ENCODE data around the gene ORAI3. TPM values are rescaled to one million over a fixed set of nuclear protein-coding genes. Genes with fewer than 3 reads are reported as not detected.

ORAI3 gene
- total RNA-seq, 1 experiment from 2014 or later: 9.0 TPM

- BruUV-seq (replicated peaks): no TSS peak
These were observed 32.1 kb downstream of the ORAI3 start for GRCh38 chr16:30980959-30981358.

More at GRCh38 chr16:30980959-30981358, 32.1 kb downstream of the ORAI3 start:
- ChIA-PET CTCF (no interaction called here), RAD21 (ENCODE audit: low non-redundant PET in 1 of 2, low total read pairs in 2 of 2, uncharacterized antibody in 2 of 2, unreplicated experiment in 2 of 2) (no interaction called here), POLR2A (no interaction called here)
- intact Hi-C loops (cut with micrococcal nuclease): loop anchor here (10.0 kb wide), 1 partner anchor 714 kb away; no protein-coding TSS in a partner anchor
- Histone ChIP-seq H3K4me1 (ENCODE audit: control insufficient read depth in 1 of 2, insufficient read depth in 2 of 2, low read length in 2 of 2) (peaks cover 0 to 13% of the 10 kb centered on the region in 2 experiments; a peak in 3 of 4 replicates), H4K20me1 (ENCODE audit: insufficient read depth) (no peaks in the 10 kb centered on the region), H3K4me3 (replicated peaks in 1 of 2; ENCODE audit: low read depth in 1 of 2, low read length in 2 of 2) (no peak overlapping the region), H3K36me3 (ENCODE audit: control insufficient read depth in 1 of 2, insufficient read depth in 2 of 2, low read length in 2 of 2) (peaks cover 6 to 24% of the 10 kb centered on the region in 2 experiments; a peak in 3 of 4 replicates), H3K9me3 (ENCODE audit: control insufficient read depth in 1 of 2, insufficient read depth in 1 of 2, low read depth in 1 of 2, low read length in 2 of 2) (no peaks in the 10 kb centered on the region), H3K9me2 (ENCODE audit: insufficient read depth) (no peaks in the 10 kb centered on the region), H3K79me2 (ENCODE audit: insufficient read depth, low read length) (peaks cover 3% of the 10 kb centered on the region; the same call in 1 of the 2 replicates), H3K27ac (ENCODE audit: low read depth, low read length) (no peak overlapping the region), H3K27me3 (ENCODE audit: insufficient read depth, low read length) (no peaks in the 10 kb centered on the region), H2AFZ (ENCODE audit: low read depth, low read length, poor library complexity, severe bottlenecking) (no peak overlapping the region), H3K4me2 (ENCODE audit: low read length) (no peak overlapping the region), H3K9ac (ENCODE audit: low read length) (no peak overlapping the region)
- ATAC-seq: no peak
- TF ChIP-seq MAX (IDR thresholded peaks at IDR 0.05): no peak
- TF ChIP-seq CBX3 (IDR thresholded peaks at IDR 0.05; ENCODE audit: low read depth): no peak
- TF ChIP-seq, protein P1, sequence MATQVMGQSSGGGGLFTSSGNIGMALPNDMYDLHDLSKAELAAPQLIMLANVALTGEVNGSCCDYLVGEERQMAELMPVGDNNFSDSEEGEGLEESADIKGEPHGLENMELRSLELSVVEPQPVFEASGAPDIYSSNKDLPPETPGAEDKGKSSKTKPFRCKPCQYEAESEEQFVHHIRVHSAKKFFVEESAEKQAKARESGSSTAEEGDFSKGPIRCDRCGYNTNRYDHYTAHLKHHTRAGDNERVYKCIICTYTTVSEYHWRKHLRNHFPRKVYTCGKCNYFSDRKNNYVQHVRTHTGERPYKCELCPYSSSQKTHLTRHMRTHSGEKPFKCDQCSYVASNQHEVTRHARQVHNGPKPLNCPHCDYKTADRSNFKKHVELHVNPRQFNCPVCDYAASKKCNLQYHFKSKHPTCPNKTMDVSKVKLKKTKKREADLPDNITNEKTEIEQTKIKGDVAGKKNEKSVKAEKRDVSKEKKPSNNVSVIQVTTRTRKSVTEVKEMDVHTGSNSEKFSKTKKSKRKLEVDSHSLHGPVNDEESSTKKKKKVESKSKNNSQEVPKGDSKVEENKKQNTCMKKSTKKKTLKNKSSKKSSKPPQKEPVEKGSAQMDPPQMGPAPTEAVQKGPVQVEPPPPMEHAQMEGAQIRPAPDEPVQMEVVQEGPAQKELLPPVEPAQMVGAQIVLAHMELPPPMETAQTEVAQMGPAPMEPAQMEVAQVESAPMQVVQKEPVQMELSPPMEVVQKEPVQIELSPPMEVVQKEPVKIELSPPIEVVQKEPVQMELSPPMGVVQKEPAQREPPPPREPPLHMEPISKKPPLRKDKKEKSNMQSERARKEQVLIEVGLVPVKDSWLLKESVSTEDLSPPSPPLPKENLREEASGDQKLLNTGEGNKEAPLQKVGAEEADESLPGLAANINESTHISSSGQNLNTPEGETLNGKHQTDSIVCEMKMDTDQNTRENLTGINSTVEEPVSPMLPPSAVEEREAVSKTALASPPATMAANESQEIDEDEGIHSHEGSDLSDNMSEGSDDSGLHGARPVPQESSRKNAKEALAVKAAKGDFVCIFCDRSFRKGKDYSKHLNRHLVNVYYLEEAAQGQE (IDR thresholded peaks at IDR 0.05; ENCODE audit: low read depth): no peak
- DNase-seq (ENCODE audit: low read depth, low spot score): no peak
